HL-60/S4 treated with phorbol 12-myristate 13-acetate at 8.2 ng/mL for 4 days and 3 days (cell line): ENCODE data around the gene TPPP.
"Not testable (repeated sequence)": the region's sequence is repeated elsewhere in the genome, so short reads cannot be mapped to it uniquely, and the experiment has no call there.

Experiments
- in situ Hi-C: fragments of 300-500 bp; cut with MboI; formaldehyde crosslinking; loops from 2 replicates; pipeline ENCODE4 v1.15.0; 2022; ENCODE audit warnings: low sequenced_read_pairs

TPPP gene

GRCh38 chr5:693271-694041 is at the start of gene TPPP:
Gene TPPP (minus strand): TSS chr5:693352. CDS start chr5:678060, 15,292 bp downstream.
- in situ Hi-C loops = not testable (repeated sequence)

DNA sequence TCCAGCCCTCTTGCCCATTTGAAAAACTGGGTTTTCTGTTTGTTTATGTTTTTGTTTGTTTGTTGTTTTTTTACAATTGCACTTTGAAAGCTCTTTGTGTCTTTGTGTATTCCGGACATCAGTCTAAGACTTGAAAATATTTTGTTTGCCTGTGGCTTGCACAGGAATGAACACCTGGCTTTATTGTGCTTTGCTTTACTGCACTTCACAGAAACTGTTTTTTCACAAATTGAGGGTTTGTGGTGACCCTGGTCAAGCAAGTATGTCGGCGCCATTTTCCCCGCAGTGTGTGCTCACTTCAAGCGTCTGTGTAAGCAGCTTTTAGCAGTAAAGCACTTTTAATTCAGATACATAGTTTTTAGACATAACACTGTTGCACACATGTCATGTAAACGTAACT is 49.1 kb upstream of the TPPP start:
- in situ Hi-C loops = not testable (repeated sequence)

DNA sequence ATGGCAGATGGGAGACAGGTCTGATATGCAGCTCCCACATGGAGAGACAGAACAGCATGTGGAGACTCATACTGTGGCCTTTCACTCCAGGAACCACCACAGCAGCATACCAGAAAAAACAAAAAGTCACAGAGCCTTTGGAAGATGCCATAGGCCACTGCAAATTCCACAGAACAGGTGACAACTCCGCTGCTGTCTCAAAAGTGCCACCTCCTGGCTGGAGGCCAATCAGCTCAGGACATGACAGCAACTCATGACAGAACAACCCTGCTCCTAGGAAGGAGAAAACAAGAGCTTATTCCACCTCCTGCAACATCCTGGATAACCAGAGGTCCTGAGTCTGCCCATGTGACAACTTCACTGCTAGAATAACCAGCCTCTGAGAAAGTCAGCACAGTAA is 41.0 kb upstream of the TPPP start:
- in situ Hi-C loops = not testable (repeated sequence)

DNA sequence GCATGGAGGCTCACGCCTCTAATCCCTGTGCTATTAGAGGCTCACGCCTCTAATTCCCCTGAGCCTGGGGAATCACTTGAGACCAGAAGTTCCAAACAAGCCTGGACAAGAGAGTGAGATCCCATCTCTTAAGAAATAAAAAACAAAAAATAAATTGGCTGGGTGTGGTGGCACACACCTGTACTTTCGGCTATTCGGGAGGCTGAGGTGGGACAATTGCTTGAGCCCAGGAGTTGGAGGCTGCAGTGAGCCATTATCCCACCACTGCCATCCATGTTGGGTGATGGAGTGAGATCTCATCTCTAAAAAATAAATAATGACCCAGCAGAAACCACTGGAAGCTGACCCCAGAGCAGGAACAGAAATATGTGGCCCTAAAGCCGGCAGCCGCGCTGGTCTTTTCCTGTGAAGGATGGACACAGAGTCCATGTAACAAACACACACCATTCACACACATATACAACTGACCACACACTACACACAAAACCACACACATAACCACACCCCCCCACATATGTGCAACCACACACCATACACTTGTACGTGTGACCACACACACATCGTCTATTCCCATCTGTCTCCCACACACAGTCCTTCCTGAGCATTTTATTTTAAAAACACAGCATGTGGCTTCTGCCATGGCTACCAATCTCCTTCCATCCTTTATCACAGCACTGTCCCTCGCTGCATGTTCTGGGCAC is 39.8 kb upstream of the TPPP start:
- in situ Hi-C loops = not testable (repeated sequence)

DNA sequence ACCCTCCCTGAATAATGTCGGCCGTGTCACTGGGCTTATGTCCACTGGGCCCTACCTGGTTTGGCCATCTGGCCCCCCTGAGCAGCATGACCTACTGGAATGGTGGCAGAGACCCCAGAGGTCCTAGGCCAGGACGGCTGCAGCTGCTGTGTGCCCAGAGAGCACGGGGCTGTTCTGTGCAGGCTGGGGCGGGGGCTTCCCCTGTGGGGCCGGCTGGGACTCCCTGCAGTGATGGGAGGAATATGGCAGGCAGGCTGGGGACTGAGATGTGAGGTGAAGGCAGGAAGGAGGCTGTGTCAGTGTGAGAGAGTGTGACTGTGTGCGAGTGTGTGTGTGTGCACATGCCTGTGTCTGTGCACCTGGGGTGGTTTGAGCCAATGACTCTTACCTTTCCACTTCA is 36.1 kb upstream of the TPPP start:
- in situ Hi-C loops = not testable (repeated sequence)

DNA sequence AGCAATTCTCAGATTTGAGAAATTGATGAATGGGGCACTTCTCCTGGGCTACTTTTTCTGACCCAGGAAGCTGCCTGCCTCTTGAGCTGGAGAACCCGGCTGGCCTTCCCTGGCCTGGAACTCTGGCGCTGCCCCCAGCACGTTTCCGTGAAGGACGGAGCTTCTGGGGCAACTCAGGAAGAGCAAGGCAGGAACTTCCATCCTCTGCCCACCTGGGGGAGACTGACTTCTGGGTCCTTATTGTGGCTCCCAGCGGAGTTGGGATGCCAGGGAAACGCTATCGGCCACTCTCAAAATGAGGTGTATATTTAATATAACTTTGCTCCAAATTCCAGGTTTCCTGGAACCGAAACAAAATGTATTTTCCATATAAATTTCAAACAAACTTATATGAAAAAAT is 33.9 kb upstream of the TPPP start:
- in situ Hi-C loops = not testable (repeated sequence)

DNA sequence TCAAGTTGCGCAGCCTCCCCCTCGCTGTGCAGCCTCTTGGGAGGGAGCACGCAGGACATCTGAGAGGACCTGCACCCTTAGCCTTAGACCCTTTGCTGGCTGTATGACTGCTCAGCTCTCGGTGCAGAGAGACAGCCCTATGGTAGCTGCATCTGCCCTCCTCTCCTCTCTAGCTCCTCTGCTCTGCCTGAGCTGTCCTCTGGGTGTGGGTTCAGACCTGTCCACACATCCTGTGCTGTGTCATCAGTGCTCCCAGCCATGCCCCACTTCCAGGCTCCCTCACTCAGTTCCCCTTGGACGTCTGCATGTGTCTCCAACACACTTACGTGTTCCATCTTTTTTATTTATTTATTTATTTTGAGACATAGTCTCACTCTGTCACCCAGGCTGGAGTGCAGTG is 30.7 kb upstream of the TPPP start:
- in situ Hi-C loops = not testable (repeated sequence)

- in situ Hi-C loops = not testable (repeated sequence)
These were observed 30.2 kb upstream of the TPPP start for GRCh38 chr5:723309-723708.

DNA sequence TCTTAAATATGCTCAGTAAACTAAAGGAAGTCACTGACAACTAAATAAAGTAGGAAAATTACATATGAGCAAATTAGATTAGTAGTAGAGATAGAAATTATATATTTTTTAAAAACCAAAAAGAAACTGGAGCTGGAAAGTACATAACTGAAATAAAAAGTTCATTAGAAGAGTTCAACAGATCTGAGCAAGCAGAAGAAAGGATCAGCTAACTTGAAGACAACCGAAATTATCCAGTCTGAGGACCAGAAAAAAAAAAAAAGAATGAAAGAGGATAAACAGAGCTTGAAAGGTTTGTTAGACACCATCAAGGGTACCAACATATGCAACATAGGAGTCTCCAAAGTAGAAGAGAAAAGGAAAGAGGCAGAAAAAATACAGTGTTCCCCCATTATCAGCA is 26.2 kb upstream of the TPPP start:
- in situ Hi-C loops = not testable (repeated sequence)

DNA sequence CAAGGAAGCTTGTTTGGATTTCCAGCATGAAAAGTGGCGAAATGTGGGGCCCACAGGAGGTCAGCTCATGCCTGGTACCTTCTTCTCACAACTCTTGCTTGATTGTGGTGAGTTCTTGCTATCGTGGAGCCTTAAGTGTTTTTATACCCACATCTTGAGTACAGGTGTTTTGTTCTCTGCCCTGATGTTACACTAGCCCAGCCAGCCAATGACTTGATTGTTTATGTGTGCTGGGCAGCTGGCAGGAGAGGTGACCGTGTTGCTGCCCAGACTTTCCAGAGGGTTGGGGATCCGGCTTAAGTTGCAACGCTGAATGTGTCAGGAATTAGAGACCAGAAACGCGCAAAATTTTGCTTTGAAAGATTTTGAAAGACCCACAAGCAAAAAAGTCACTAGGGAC is 24.0 kb upstream of the TPPP start:
- in situ Hi-C loops = no loop called here

DNA sequence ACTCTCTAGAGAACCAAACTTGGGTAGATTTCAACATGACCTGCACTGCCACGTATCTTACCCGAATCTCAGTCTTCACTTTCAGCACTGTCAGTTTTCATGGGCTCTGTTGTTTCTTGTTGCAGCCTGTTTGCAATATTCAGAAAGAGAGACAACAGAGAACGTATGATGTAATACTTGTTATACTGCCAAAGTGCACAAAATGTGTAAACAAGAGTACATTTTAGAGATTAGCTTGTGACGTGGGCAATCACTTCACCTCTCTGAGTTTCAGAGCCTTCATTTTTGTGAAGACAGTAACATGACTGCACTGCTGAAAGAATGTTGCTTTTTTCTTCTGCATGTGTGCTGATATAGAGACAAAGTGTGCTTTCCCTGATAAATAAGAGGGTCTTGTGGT is 23.6 kb upstream of the TPPP start:
- in situ Hi-C loops = not testable (repeated sequence)

GRCh38 chr5:715636-716035 is 22.5 kb upstream of the TPPP start:
- in situ Hi-C loops = not testable (repeated sequence)

DNA sequence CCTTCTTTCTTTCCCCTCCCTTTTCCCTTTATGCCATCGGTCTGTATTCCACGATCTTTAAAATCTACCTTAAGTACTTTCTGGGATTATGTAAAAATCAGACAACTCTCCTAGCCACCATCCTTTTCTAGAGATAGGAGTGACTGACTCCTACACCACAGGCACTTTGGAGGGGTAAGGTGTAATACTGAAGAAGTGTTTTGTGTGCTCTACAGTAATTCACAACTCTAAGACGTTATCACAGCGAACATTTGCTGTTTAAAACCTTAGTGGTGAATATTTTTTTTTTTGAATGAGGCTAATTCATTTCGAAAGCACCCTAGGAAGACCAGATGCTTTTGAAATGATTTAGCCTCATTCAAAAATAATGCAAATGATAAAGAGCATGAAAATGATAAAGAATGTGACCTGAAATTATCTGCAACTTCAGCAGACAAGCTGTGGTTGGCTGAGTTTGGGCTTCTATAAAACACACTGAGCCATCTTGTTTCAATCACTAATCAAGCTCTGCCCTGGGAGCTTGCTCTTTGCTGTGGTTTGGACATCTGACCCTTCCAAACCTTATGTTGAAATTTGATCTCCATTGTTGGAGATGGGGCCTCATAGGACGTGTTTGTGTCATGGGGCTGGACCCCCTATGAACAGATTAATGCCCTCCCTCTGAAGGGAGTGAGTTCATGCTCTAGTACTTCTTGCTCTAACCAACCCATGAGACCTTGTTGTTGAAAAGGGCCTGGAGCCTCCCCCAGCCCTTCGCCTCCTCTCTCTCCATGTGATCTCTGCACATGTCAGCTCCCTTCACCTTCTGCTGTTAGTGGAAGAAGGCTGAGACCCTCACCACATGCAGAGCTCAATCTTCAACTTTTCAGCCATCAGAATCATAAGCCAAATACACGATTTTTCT is 21.3 kb upstream of the TPPP start:
- in situ Hi-C loops = loop anchor here (5.0 kb wide), 1 partner anchor 83 kb away; no protein-coding TSS in a partner anchor

GRCh38 chr5:713686-714085 is 20.5 kb upstream of the TPPP start:
- in situ Hi-C loops = loop anchor here (5.0 kb wide), 1 partner anchor 84 kb away; no protein-coding TSS in a partner anchor

GRCh38 chr5:708848-709517 is 15.8 kb upstream of the TPPP start:
- in situ Hi-C loops = not testable (repeated sequence)

- in situ Hi-C loops = not testable (repeated sequence)
These were observed 15.2 kb upstream of the TPPP start for GRCh38 chr5:708374-708773.

DNA sequence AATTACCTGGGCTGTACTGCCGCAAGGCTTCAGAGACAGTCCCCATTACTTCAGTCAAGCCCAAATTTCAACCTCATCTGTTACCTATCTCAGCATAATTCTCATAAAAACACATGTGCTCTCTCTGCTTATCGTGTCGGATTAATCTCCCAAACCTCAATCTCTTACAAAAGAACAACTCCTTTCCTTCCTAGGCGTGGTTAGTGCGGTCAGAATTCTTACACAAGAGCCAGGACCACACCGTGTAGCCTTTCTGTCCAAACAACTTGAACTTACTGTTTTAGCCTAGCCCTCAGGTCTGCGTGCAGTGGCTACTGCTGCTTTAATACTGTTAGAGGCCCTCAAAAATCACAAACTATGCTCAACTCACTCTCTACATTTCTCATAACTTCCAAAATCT is 13.0 kb upstream of the TPPP start:
- in situ Hi-C loops = not testable (repeated sequence)

GRCh38 chr5:696753-697702 is 3.9 kb upstream of the TPPP start:
- in situ Hi-C loops = not testable (repeated sequence)

- in situ Hi-C loops = not testable (repeated sequence)
These were observed 3.0 kb upstream of the TPPP start for GRCh38 chr5:696191-696590.

DNA sequence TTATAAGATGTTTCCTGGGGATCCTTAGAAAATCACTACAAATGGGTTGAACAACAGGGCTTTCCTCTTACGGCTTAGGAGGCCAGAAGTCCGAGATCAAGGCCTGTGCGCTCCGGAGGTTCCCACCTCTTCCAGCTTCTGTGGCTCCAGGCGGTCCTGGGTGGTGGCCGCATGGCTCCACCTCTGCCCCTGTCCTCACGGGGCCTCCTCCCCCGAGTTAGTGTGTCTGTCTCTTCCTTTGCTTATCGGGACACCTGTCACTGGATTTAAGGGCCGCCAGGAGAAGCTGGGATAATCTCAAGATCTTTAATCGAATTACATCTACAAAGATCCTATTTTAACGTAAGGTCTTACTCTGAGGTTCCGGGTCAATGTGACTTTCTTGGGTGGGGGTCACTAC is 2.3 kb upstream of the TPPP start:
- in situ Hi-C loops = not testable (repeated sequence)
